GM15510 (cell line): ENCODE measurements around the gene BCKDHA.

Experiments
- POLR2A ChIP-seq: IDR thresholded peaks from 3 replicates; pipeline ENCODE4 v1.6.1; 2011; ENCODE audit warnings: borderline replicate concordance; ENCODE audit not compliant: insufficient read length; ENCODE audit errors: extremely low read depth

Gene BCKDHA

GRCh38 chr19:41397086-41398049, at the start of gene BCKDHA, which contains the start of gene EXOSC5:
Gene BCKDHA, plus strand, starts transcription at chr19:41397818. Its CDS starts 10 bp downstream, at chr19:41397828.
Gene EXOSC5, minus strand, starts transcription at chr19:41397359. Its CDS starts 31 bp downstream, at chr19:41397328.
- peak; percentile 64 for TF ChIP-seq POLR2A

GRCh38 chr19:41350735-41351338, 46.8 kb upstream of the BCKDHA start:
- TF ChIP-seq POLR2A: no peak

- TF ChIP-seq POLR2A: peak; percentile 51
Measured at GRCh38 chr19:41351339-41352245, 46.0 kb upstream of the BCKDHA start.

DNA sequence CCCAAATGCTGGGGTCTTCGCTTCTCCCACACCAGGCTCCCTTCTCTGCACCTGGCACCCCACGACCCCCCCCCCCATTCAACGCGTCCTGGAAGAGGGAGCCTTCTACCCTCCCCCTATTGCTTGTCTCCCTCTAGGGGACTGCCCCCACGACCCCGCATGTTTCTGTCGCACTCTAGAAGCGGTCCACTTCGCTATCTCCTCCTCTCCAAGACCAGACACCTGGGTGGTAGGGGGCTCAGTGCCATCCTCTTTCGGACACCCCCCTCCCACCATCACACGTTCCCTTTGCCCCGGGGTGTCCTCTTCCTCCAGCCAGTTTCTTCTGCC, 45.4 kb upstream of the BCKDHA start:
- no peak for TF ChIP-seq POLR2A

GRCh38 chr19:41352609-41353465, 44.8 kb upstream of the BCKDHA start:
- peak; percentile 46 for TF ChIP-seq POLR2A

GRCh38 chr19:41353466-41354342, 43.9 kb upstream of the BCKDHA start, which contains the start of gene TGFB1:
Gene TGFB1, minus strand, starts transcription at chr19:41353922. Its CDS starts 878 bp downstream, at chr19:41353044.
- TF ChIP-seq POLR2A: peak; percentile 95

GRCh38 chr19:41354343-41354953, 43.2 kb upstream of the BCKDHA start:
- no peak for TF ChIP-seq POLR2A

DNA sequence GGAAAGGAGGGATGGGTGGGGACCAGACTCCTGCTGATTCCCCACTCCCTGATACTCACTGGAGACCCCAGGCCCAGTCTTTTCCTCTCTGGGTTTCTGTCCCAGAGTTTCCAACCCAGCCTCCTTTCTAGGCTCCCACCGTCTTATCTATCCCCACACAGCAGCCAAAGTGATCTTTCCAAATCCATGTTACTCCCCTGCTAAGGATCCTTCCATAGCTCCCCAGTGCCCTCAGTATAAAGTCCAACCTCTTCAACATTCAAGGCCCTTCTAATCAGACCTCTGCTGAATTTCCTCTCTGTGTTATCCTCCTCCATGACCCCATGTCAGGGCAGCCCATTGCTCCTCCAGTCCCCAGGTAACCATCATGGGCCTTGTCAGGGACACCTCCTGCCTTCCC, 42.6 kb upstream of the BCKDHA start:
- no peak for TF ChIP-seq POLR2A

DNA sequence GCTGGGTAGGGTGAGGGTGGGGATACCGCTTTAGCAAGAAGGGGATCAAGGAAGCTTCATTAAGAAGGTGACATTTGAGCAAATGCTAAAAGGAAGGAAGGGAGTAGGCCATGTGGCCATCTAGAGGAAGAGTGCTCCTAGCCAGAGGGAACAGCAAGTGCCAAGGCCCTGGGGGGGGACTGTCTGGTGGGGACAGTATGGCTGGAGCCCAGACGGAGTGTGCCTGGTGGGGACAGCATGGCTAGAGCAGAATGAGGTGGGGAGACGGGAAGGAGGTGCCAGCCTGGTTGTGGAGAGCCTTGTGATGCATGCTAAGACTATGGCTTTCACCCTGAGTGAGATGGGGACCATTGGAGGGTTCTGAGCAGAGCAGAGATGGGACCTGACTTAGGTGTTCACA, 41.8 kb upstream of the BCKDHA start:
- no peak for TF ChIP-seq POLR2A

GRCh38 chr19:41356984-41357739, 40.5 kb upstream of the BCKDHA start:
- TF ChIP-seq POLR2A: no peak

DNA sequence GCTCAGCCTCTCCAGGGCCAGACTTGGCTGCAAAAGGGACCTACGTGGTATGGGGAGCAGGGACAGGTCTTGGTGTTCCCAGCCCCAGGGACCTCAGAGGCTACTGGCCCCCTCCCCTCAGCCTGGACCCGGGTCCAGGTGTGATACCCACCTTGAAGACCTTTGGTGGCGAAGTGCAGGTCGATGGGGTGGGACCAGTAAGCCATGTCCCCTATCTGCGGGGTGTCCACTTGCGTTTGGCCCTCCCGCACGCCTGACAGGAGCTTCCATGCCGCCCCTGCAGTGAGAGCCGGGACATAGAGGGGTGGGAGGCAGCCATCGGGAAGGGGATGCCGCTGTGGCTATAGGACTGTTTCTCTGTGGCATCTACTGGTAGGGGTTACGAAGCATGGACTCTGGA, 39.9 kb upstream of the BCKDHA start:
- TF ChIP-seq POLR2A: no peak

DNA sequence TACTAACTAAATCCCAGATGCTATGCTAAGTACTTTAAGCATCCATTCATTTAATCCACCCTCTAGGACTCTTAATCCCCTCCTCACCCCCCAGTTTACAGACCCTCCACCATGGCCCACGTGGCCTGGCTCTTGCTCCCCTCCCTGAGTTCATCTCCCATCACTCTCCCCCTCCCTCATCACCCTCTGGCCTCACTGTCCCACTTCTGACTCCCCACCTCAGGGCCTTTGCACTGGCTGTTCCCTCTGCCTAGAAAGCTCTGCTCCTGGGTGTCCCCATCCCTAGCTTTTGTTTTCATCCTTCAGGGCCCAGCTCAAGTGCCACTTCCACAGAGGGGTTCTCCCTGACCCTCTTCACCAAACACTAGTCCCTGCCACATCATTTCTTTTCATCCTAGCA, 37.9 kb upstream of the BCKDHA start:
- no peak for TF ChIP-seq POLR2A
